HG03565 (cell line): ENCODE measurements around the gene APOL1.
"Not testable (repeated sequence)": the region's sequence is repeated elsewhere in the genome, so short reads cannot be mapped to it uniquely, and the experiment has no call there.

Source experiments
- ATAC-seq: cut with Tn5 transposase; IDR thresholded peaks from one replicate; pipeline ENCODE4 v1.9.1; 2021; ENCODE audit warnings: mild to moderate bottlenecking, moderate library complexity; ENCODE audit not compliant: unreplicated experiment

The APOL1 gene

DNA sequence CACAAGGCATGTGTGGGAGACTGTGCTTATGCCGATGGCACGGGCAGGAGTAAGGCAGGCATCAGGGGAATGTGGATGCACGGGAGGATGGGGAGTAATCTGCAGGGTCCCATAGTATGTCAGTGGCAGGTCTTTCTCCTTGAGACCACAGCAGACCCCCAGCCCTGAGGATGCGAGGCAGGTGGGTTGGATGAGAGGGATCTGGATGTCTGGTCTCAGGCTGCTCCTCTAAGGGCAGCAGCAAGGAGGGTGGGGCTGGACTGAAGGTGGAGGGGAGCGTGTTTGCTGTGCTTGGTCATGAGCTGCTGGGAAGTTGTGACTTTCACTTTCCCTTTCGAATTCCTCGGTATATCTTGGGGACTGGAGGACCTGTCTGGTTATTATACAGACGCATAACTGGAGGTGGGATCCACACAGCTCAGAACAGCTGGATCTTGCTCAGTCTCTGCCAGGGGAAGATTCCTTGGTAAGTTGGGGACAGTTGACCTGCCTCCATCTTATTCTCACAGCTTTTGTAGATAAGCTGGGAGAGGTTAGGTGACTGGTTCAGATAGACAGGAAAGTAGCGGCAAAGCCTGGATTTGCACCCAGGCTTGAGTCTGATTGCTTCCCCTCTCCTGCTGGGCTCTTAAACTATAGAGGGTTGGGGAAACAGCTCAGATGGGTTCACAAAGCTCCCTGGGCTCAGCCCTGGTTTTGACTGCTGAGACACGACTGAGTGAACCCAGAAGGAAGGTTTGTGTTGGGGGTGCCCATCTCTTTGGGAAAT lies at the start of gene APOL1:
Gene APOL1, plus strand, starts transcription at position 380 of the 769 bp plus-strand sequence. CDS start 1,823 bp downstream, outside the sequence.
- no peak for ATAC-seq

DNA sequence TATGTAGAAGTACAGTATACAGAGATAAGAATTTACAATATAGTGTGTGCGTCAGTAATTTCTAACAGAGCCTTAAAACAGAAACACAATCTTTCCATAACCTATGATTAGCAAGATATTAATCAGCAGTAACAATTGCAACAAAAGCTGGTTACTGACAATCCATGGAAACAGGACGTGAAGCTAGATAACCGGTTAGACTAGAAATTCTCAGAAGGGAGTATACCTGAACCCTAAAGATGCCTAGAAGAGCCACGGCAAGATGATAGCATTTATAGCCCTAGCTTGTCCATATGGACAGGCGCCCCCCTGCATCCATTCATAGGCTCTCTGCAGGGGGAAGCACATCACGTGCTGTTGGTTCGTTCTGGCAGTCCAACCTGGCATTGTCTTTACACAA lies 49.5 kb upstream of the APOL1 start:
- not testable (repeated sequence) for ATAC-seq

GRCh38 chr22:36204001-36204631 lies 48.8 kb upstream of the APOL1 start:
- ATAC-seq = no peak

- no peak for ATAC-seq
Observed at GRCh38 chr22:36204632-36205015, 48.3 kb upstream of the APOL1 start.

- ATAC-seq = not testable (repeated sequence)
Observed at GRCh38 chr22:36205573-36205972, 47.4 kb upstream of the APOL1 start.

GRCh38 chr22:36206255-36206654 lies 46.7 kb upstream of the APOL1 start:
- ATAC-seq = no peak

DNA sequence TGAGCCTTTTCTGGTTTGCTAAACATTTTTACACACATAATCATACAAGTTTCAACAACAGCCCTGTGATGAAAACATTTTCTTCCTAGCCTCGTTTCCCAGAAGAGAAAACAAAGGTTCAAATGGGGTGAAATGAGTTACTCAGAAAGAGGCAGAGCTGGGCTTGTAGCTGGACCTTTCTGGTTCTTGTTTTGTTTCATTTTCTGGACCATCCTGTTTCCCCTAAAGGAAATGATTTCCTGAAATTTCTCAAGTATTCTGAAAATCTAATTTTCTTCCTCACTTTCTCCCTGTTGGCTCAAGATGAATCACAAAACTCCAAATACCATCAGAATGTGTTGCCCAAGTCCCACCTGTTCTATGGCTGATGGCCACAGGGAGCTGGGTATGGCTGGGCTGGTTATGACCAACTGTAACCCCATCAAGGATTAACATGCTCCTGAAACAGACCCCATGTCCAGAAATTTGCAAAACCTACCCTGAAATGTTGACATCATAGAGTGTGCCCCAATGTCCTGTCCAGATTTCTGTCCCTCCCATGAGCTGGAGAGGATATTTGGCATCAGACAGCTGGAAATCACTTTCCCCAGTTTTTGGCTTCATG lies 44.7 kb upstream of the APOL1 start:
- ATAC-seq = no peak

GRCh38 chr22:36208914-36209313 lies 44.0 kb upstream of the APOL1 start:
- ATAC-seq = no peak

DNA sequence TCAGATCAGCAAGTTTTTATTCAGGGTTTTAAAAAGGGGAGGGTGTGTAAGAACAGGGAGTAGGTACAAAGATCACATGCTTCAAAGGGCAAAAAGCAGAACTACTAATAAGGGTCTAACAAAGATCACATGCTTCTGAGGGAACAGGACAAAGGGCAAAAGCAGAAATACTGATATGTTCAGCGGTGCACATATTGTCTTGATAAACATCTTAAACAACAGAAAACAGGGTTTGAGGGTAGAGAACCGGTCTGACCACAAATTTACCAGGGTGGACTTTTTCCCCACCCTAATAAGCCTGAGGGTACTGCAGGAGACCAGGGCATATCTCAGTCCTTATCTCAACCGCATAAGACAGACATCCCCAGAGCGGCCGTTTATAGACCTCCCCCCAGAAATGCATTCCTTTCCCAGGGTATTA lies 43.4 kb upstream of the APOL1 start:
- not testable (repeated sequence) for ATAC-seq

- no peak for ATAC-seq
Observed at GRCh38 chr22:36210224-36210623, 42.7 kb upstream of the APOL1 start.

DNA sequence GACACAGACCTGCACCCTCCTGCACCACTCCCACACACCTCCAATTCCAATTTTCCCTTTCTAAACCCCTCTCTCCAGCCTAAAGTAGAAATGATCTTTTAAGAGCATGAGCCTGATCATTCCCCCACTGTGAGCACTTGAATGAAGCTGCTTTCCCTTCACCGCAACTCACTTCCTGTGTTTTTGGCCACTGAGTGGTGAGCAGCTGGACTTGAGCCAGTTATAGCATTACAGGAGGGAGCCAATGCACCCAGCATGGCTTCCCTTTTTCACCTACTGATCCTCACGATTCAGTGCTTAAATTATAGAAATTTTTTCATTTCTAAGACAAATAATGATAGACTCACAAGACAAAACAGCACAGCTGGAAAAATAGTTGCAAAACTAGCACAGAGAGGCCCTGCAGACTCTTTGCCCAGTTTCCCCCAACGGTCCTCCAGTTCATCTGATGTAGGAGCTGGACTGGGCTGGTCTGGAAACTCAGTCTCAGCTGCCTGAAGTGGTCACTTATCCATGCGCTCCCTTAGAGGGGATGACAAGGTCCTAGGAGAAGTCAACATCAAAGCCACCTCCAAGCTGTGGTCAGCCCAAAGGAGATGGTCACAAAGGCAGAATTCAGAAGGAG lies 41.6 kb upstream of the APOL1 start:
- no peak for ATAC-seq

- no peak for ATAC-seq
Observed at GRCh38 chr22:36212901-36213300, 40.0 kb upstream of the APOL1 start.

DNA sequence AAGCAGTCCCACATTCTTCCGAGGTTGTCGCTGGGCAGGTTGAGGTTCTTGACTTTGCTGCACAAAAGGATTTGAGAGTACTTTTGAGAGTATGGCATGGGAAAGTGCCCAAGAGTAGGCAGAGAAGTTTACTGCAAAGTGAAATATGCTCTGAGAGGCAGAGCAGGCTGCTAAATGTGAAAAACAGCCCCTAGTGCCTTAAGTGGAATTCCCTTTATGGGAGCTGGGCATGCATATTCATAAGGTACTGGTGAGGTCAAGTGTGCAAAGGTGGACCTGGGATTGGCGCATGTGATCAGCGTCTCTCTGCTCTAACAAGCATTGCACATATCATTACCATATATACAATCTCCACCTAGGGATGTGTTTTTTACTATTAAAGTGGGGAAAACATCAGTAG lies 39.3 kb upstream of the APOL1 start:
- no peak for ATAC-seq

GRCh38 chr22:36215981-36216380 lies 37.0 kb upstream of the APOL1 start:
- no peak for ATAC-seq

DNA sequence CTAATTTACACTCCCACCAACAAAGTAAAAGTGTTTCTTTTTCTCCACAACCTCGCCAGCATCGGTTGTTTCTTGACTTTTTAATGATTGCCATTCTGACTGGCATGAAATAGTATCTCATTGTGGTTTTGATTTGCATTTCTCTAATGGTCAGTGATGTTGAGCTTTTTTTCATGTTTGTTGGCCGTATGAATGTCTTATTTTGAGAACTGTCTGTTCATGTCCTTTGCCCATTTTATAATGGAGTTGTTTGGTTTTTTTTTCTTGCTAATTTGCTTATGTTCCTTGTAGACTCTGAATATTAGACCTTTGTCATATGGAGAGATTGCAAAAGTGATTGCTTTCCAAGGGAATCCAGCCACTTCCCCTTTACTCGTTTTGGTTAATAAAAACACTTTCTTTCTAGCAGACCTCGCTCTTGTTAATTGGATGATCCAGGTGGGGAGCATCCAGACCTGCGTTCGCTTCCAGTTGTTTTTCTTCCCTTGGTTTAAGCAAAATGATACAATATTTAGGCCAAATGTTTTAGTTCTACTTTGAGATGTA lies 34.2 kb upstream of the APOL1 start:
- no peak for ATAC-seq

- no peak for ATAC-seq
Observed at GRCh38 chr22:36220451-36220921, 32.4 kb upstream of the APOL1 start.

DNA sequence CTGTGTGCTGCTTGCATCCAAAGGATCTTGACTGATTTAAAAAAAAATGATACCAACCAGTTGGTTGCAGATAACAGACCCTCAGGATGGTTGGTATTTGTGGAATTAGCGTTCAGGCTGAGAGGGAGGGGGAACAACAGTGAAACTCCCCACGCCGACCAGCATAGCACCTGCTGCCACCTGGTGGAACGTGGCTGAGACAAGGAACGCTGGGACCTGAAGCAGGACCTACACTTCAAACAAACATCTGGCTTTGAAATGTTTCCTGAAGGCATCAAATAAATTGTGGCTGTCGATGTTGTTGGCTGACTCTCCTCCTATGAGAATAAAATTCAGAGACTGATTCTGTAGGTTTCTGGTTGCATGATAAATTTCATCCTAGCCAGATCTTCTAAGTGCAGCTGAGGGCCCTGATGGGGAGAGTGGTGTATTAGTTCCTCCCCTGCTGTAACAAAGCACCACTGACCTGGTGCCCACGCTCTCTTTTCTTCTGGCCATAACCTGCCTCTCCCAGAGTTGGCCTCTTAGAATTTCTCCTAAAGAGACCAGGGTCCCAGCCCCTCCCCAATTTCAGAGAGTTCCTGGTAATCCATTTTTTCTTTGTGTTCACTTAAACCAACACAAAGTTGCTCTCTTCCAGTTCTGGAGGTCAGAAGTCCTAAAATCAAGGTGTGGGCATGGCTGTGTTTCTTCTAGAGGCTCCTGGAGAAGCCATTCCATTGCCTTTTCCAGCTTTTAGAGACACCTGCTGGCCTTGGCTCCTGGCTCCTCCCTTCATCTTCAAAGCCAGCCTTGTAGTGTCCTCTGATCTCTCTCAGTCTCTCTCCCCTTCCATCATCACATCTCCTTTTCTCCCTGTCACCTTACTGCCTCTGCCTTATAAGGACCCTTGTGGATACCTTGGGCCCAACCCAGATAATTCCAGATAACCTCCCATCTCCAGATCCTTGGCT lies 30.9 kb upstream of the APOL1 start:
- no peak for ATAC-seq

GRCh38 chr22:36222887-36223450 lies 30.0 kb upstream of the APOL1 start:
- ATAC-seq = no peak

- ATAC-seq = no peak
Observed at GRCh38 chr22:36223504-36223903, 29.4 kb upstream of the APOL1 start.

DNA sequence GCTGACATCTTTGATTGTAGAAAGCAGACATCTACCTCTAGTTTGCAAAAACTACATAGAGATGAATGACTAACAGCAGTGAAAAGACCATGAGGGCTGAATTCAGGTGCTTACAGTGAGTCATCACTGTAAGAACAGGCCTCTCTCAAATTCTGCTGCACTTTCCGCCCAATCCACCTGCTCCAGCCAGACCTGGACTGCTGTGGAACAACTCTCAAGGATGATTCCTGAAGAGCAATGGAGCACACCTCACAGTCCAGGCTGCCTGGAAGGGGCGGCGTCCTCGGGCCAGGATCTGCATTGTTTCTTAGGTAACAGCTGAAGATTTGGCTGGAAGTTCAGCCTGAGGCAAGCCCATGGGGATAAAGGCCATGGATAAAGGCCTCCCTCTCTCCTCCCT lies 28.7 kb upstream of the APOL1 start:
- no peak for ATAC-seq
